Epidermal melanocyte (primary cell): Measurements from ENCODE around the gene CCDC92.

Source experiments
- DNase-seq: peaks from one replicate; pipeline ENCODE4 v3.0.0; 2011; ENCODE audit warnings: low spot score; ENCODE audit not compliant: insufficient read length

Gene CCDC92

DNA sequence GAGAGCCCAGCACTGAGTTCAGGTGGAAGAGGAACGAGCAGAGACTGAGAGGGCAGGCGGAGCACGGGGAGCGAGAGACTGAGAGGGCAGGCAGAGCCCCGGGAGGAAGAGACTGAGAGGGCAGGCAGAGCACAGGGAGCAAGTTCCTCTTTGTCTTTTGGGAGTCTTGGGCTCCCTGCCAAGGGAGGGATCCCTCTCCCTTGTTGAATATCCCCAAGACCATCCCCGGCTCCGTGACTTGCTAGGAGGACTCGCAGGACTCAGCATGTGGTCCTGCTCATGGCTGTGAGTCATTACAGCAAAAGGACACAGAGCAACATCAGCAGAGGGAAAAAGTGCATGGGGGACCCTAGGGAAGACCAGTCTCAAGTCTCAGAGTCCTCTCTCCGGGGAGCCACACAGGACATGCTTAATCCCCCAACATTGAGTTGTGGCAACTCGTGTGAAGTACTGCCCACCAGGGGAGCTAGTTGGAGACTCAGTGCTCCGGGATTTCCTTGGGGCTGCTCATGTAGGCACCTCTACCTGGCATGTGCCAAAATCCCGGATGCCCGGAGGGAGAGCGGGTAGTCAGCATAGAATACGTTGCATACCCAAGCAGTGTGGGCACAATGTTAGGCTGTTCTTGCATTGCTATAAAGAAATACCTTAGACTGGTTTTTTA lies 81.0 kb downstream of the CCDC92 start:
- no peak for DNase-seq

- no peak for DNase-seq
Observed at GRCh38 chr12:123891011-123891410, 81.6 kb downstream of the CCDC92 start.

- no peak for DNase-seq
Observed at GRCh38 chr12:123890536-123890902, 82.1 kb downstream of the CCDC92 start.

DNA sequence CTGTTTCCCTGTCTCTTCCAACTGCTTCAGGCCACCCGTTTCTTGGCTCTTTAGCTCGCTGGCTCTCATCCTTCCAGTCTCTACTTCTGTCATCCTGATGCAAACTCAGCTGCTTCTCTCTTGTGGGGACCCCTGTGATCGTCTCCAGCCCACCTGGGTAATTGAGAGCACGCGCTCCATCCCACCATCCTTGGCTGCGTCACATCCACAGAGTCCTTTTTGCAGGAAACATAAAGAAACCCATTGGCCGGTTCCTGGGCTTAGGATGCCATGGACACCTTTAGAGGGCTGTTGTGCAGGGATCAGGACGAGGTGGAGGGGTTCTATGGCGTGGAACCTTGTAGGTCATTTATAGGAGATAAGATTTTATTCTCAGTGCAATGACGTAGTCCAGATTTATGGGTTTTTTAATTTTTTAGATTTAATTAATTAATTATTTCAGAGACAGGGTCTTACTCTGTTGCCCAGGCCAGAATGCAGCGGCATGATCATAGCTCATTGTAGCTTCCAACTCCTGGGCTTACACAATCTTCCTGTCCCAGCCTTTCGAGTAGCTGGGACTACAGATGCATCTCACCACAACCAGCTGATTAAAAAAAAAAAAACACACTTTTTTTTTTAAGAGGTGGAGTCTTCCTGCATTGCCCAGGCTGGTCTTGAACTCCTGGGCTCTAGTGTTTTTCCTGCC lies 82.6 kb downstream of the CCDC92 start:
- DNase-seq: no peak

DNA sequence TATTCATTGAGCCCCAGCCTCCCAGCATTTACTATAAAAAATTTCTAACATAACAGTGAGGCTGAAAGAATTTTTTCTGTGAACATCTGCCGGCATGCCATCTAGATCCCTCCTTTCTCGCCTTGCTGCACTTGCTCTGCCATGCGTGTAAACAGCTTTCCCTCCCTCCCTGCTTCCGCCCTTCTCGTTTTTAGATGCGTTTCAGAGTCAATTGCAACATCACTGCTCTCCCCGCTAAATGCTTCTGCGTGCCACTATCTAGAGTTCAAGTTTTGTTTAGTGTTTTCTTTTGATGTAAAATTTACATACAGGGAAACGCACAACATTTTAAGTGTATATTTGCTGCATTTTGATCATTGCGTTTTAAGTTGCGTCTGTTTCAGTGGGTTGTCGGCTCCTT lies 83.6 kb downstream of the CCDC92 start:
- no peak for DNase-seq

- no peak for DNase-seq
Observed at GRCh38 chr12:123886931-123887582, 85.6 kb downstream of the CCDC92 start.

DNA sequence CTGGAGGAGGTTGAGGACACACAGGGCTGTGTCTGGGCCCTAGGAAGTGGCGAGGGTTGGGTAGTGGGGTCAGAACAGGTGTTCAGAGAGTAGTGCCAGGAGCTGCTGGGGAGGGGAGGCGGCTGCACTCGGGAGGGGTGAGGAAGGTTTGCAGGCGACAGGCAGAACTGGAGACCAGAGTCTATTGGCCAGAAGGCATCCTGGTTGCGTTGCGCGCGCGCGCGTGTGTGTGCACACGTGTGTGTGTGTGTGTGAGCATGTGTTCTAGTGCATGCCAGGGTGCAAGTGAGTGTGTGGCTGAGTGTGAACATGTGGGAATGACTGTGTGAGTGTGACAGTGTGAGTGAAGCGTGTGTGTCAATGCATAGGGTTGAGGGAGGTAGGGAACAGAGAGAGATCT lies 86.4 kb downstream of the CCDC92 start:
- no peak for DNase-seq
